ENCODE results near the gene PTPRN2. TPM values are rescaled to one million over a fixed set of nuclear protein-coding genes. Genes with fewer than 3 reads are reported as not detected.

Gene PTPRN2
- total RNA-seq, 1 donor from 2014 or later, result 1.2 TPM

DNA sequence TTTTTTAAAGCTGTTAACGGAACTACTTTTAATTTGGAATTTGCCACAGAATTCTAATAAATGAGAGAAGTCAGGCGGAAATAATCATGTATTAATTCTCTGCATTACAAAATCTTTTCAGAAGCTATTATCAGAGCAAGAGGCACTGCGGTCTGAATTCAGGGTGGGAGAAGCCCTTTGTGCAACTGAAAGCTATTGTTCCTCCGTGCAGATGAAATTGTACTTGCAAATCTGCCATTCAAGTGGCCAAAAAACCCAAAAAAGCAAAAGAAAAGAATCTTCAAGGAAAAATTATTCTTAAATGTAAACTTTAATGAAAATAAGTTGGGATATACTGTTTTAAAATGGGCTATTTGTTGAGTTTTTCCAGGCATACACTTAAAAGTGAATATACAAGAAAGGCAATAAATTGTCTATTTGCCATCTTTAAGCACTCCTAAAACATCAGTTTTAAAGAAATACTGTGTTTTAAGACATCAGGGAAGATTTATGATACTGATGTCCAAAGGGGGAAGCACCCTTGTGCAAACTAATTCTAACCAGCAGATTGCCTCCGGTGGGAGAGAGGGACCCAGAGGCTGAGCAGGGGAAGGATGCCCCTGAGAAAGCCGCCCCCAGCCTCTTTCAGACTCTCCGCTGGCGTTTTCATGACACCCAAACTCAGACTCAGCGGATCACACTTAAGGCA, 899.6 kb downstream of the PTPRN2 start:
- no peak for DNase-seq (ENCODE audit: low read depth)

- no peak for DNase-seq (ENCODE audit: low read depth)
Measured at GRCh38 chr7:157687158-157687557, 900.5 kb downstream of the PTPRN2 start.

DNA sequence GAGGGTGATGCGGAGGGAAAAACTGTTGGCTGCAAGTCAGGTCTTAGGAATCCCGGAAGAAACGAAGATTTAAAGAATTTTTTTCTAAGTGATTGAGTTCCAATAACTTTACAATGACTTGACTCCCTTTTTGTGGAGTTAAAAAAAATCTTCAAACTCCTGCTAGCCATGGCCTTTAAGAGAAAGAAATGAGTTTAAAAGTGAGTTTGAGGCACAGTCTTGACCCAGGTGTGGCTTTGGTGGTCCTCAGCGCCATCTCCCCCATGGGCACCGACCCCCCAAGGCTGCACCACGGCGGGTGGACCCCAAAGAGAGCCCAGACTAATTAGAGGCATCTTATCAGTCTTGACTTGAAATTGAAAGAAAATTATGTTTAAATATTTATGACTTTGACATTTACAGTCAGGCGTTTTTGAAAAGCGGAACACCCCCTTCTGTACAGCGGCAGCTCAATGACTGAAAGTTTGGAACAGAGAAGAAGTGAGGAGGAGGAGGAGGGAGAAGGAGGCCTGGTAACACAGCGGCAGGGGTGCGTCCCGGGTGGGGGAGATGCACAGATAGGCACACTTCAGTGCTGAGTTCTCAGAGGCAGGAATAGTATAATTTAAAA, 901.2 kb downstream of the PTPRN2 start:
- DNase-seq (ENCODE audit: low read depth), result no peak

- no peak for DNase-seq (ENCODE audit: low read depth)
Measured at GRCh38 chr7:157685430-157686284, 902.0 kb downstream of the PTPRN2 start.

- DNase-seq (ENCODE audit: low read depth), result no peak
Measured at GRCh38 chr7:157684909-157685429, 902.7 kb downstream of the PTPRN2 start.

DNA sequence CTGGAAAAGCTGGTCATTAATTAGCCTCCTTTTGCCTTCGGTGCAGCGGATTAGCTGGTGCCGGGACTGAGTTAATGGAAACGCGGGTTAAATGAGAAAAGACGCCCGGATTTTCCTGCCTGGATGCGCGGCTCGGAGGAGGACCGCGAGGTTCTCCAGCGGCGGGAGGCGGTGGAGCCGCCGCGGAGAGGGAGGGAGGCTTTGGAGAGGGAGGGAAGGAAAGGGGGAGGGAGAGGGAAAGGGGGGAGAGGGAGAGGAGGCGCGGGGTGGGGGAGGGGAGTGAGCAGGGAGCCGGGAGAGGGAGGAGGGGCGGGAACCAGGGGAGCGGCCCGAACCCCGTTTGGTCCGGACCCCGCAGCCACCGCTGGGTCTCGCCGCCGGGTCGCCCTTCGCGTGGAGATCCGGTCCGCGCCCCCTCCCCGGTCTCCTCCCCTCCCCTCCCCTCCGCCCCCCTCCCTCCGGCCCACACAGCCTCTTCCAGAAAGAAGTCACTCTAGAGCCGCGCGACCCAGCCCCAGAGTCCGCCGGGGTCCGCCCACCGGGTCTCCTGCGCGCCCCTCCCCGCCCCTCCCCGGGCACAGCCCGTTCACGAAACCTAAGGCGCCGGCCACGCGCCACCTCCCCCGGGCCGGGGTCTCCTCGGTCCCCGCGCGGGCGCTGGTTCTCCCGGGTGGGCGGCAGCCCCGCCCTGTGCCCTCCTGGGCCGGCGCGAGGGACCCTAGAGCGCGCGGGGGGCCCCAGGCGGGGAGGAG, 903.3 kb downstream of the PTPRN2 start:
- DNase-seq (ENCODE audit: low read depth), result no peak

- no peak for DNase-seq (ENCODE audit: low read depth)
Measured at GRCh38 chr7:157683747-157684156, 903.9 kb downstream of the PTPRN2 start.

DNA sequence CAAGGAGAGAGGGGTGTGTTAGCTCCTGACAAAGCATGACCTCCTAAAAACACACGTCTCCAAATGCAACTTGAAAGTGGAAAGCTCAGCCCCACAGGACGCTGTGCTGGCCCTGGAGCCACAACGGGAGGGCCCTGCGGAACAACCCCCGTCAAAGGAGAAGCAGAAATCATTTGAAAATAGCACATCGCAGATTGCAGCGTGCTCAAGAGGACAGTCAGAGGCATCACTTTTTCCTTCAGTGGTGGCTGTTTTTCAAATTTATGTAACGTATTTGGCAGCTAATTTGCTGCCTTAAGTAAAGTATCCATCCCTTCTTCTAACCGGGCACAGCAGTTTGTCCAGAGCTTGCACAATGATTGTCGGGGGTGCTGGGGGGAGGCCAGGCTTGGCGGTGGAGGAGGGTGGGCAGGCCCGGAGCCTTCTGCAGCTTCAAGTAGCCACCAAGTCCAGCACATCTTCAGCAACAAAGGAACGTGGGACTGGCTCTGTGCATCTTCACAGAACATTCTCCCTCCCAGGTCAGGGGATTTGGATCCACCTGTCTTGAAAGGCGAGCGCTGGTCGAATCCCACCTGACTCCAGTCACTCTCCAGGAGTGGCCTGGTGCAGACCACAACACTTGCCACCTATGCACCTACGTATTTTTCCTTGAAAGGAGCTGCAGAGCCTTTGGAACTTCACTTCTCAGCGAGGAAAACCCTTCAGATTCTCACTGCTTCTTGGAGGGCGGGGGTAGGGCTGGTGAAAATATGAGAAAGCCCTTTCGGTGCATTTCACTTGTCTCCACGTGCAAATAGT, 904.5 kb downstream of the PTPRN2 start:
- no peak for DNase-seq (ENCODE audit: low read depth)

DNA sequence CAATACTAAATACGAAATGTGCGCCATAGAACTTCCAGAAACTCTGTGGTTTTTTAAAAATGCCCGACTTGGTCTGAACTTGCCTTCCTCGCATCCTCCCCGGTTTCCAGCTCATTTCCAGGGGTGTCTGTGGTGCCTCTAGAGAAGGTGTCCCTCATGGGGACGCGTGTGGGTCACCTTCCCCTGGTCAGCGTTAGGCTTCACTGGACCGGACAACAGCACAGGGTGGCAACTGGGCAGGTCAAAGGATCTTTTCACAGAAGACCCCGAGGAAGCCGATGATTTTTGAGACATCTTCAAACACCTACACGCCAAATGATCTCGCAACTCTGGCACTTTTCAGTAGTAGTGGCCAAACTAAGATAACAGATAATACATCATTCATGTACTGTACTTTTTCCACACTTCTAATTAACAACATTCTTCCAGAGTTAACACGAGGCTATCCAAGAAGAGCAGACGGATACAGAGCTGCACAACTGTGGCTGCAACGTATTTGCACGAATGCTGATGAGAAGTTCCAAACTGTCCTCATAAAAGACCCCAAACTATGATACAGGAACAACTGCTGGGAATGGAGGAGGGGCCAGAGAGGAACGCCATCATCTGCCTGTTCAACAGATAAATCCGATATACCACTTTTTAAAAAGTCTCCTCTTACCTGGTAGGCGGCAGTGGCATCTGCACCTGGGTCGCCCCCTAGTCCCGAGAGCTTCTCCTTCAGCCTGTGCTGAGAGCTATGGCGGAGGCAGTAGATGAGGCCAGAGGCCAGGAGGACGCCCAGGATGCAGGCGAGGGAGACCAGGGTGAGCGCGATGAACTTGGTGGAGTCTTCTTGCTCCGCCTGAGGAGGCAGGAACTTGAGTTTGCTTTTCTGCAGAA, 905.3 kb downstream of the PTPRN2 start:
- no peak for DNase-seq (ENCODE audit: low read depth)

- DNase-seq (ENCODE audit: low read depth), result no peak
Measured at GRCh38 chr7:157679607-157680006, 908.0 kb downstream of the PTPRN2 start.

- DNase-seq (ENCODE audit: low read depth), result no peak
Measured at GRCh38 chr7:157678501-157678900, 909.1 kb downstream of the PTPRN2 start.

GRCh38 chr7:157676456-157677255, 911.0 kb downstream of the PTPRN2 start:
- no peak for DNase-seq (ENCODE audit: low read depth)

- DNase-seq (ENCODE audit: low read depth), result no peak
Measured at GRCh38 chr7:157676001-157676400, 911.6 kb downstream of the PTPRN2 start.

DNA sequence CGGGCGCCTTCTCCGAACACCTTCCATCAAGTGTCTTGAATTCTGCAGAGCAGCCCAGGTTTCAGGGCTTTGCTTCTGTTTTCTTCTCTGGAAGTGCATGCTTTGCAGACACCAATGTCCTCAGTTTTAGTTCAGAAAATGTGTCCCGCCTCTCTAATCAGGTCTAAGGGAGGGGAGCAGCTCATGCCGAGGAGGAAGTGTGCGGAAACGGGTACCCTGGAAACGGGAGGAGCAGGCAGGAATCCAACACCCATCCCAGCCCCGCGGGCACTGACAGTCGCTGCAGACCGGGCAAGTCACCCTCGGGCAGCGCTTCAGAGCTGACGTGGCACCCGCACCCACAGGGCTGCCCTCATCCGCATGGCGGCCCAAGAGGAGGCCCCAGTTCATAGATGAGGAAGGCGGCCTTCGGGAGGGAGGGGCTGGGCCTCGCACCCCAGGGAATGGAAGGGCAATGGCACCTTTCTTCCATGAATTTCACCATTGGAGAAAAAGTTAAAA, 912.1 kb downstream of the PTPRN2 start:
- DNase-seq (ENCODE audit: low read depth), result no peak

DNA sequence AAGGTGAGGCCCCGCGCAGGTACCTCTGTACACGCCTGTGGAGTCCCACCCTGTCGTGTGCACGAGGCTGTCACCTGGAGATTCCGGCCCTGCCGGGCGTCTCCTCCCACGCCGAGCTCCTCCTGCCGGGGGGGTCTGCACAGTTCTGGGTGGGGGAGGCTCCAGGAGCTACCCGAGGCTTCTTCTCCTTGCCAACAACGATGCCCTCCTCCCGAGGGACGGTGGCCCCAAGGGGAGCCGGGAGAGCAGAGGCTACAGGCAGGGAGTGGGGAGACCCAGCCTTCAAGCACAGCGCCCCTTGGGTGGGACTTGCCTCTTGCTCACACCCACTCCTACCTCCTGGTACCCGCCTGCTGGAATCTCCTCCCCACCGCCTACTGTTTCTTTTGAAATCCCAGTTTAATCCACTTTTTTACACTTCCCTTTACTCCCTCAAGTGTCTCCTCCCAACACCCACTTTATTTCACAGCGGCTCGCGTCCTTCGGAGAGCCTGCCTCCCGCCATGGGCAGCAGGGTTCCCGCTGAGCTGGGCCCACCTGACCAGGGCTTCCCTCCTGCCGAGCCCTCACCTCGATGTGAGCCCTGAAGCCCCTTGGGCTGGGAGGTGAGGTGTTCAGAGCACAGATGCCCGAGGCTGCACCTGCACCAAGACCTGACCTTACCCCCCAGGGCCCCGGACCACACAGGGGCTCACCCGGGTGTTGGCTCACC, 912.8 kb downstream of the PTPRN2 start:
- no peak for DNase-seq (ENCODE audit: low read depth)

DNA sequence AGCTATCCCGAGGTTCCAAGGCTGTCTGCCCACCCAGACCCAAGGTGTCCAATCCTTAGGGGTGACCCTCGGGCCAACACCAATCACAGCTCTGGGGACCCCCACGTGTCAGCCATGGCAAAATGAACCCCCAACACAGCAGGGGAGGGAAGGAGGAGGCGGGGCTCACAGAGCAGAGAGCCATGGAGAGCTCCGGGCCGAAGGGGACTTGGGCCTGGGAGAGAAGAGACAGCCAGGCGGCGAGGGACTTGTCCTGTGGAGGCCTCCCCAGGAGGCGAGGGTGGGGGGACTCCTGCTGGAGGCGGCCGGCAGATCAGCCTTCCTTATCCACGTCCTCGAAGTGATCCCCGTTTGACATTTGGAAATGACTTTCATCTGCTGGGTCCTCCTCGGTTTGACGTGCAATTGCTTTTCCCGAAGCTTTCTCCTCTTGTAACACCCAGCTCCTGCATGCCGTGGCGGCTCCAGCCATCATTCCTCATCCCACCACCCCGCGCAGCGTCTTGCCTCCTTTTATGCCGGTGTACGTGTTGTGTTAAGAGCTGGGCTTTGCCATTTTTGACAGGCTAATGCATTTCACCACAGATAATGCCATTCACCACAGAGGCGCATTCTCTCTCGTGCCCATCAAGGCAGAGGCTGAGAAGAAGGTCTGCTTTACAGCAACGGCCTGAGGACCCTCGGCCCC, 913.5 kb downstream of the PTPRN2 start:
- no peak for DNase-seq (ENCODE audit: low read depth)

DNA sequence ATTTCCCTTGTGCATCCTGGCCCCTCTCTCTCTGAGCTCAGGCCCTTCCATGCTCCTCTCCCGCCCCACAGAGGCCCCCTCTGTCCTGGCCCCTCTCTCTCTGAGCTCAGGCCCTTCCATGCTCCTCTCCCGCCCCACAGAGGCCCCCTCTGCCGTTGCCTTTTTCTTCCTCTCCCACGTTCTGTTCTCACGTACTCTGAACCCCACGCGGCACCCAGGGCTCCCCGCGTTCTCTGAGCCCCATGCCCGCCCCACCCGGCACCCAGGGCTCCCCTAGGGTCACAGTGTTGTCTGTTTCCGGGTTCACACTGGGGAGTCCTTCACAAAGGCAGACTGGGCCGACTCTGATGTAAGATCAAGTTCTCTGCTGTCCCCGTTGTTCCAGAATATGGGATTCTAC, 914.0 kb downstream of the PTPRN2 start:
- no peak for DNase-seq (ENCODE audit: low read depth)
